ENCODE data around the gene CENPL. TPM values are rescaled to one million over a fixed set of nuclear protein-coding genes. Genes with fewer than 3 reads are reported as not detected.
A peak's percentile ranks its signal among the peaks of the same experiment; 100 is the strongest.

Gene CENPL
- total RNA-seq (2013; cell fraction: nucleolus; rRNA removed) = 18.7 and 21.6 TPM in 2 replicates
- total RNA-seq (2014; rRNA removed) (27.6 and 31.0 TPM in 2 replicates), total RNA-seq (2014; rRNA removed; fragmentation: Illumina TruSeq; extraction: Trizol) (25.8 and 32.1 TPM in 2 replicates), total RNA-seq (2021) (16.5 and 19.3 TPM in 2 replicates), polyA plus RNA-seq (2011; rRNA removed) (21.2 and 28.6 TPM in 2 replicates), polyA plus RNA-seq (2014; fragmentation: Illumina TruSeq; extraction: Trizol) (20.8 and 20.9 TPM in 2 replicates), polyA plus RNA-seq (2014; fragmentation: Nextera tagmentation; extraction: Ambion mirVana) (10 to 100 TPM; 14.9 to 26.7 TPM), polyA plus RNA-seq (2014; rRNA removed) (19.6 and 22.4 TPM in 2 replicates), polyA plus RNA-seq (2016; fragmentation: Nextera tagmentation; extraction: Ambion mirVana) (10 to 100 TPM; 26.5 to 26.7 TPM), polyA minus RNA-seq (2011; rRNA and poly(A)+ RNA removed) (20.1 and 21.5 TPM in 2 replicates), Bru-seq, nascent RNA (percentile 77 among the genes with signal in this experiment), BruChase-seq, experiment 1, labeled RNA remaining after a 6-hour chase (percentile 66 among the genes with signal in this experiment), BruChase-seq, experiment 2, labeled RNA remaining after a 2-hour chase (percentile 75 among the genes with signal in this experiment)
- 9.2 TPM for polyA plus RNA-seq (2011; ENCODE audit: low read depth)
- polyA plus RNA-seq (2011; cell fraction: cytosol; rRNA removed) = 10.7 and 11.3 TPM in 2 replicates
- 4.6 and 5.4 TPM in 2 replicates for polyA plus RNA-seq (2011; cell fraction: nucleus; rRNA removed)
- 9.1 and 9.9 TPM in 2 replicates for polyA plus RNA-seq (2012)
- polyA minus RNA-seq (2011; cell fraction: cytosol; rRNA and poly(A)+ RNA removed) = 9.2 and 9.8 TPM in 2 replicates
- 10.4 and 17.9 TPM in 2 replicates for polyA minus RNA-seq (2011; cell fraction: nucleus; rRNA and poly(A)+ RNA removed)
- long read RNA-seq, experiment 1, partial matches to known transcripts = 1 of 11 reads
- long read RNA-seq, experiment 1, other reads (novel, unspliced or antisense) = 6 of 11 reads
- long read RNA-seq, experiment 2, transcript CENPL-201 (5 exons, 1,847 nt) = minor isoform, 5 of 44 reads
- long read RNA-seq, experiment 2, transcript CENPL-208 (2 exons, 2,473 nt) = major isoform, 6 of 44 reads
- long read RNA-seq, experiment 2, transcript CENPL-203 (6 exons, 1,771 nt) = minor isoform, 5 of 44 reads
- long read RNA-seq, experiment 2, partial matches to known transcripts = 10 of 44 reads
- long read RNA-seq, experiment 2, other reads (novel, unspliced or antisense) = 16 of 44 reads

GRCh38 chr1:173824315-173825081 lies at the start of gene CENPL, which contains the start of gene DARS2:
CENPL (minus strand) TSS chr1:173824883; CDS start chr1:173811299, 13,584 bp downstream.
DARS2 (plus strand) TSS chr1:173824673; CDS start chr1:173825230, 557 bp downstream.
- peak within 1 kb of the TSS; percentile 93 for H3K9ac ChIP-seq (ENCODE audit: control insufficient read depth, insufficient read depth, low read length)
- ATAC-seq = peak; percentile 87
- CTCF ChIA-PET = interaction anchor here (0.6 to 3.3 kb wide), 16 partner anchors 14 to 1093 kb away, joined by 3 to 25 read pairs (median 4); partner anchors contain the start of gene PRDX6
- under 1% methylated on average over 55 of the region's 55 CpGs for WGBS (ENCODE audit: insufficient coverage, insufficient replicate concordance, low lambda C conversion rate, missing lambda C conversion rate)
- H3K9me3 ChIP-seq (replicated peaks; ENCODE audit: control insufficient read depth, insufficient read depth, low read length) = no peaks in the 10 kb centered on the region
- SMC1A ChIA-PET (ENCODE audit: uncharacterized antibody, unreplicated experiment) = interaction anchor here (0.7 to 2.1 kb wide), 14 partner anchors 27 to 1079 kb away, joined by 3 to 11 read pairs (median 3); partner anchors contain the start of genes GAS5, KLHL20 and ZBTB37
- peaks cover 50% of the 10 kb centered on the region for H3K79me2 ChIP-seq (ENCODE audit: control insufficient read depth, insufficient read depth, low read length)
- H3K4me2 ChIP-seq (ENCODE audit: control insufficient read depth, insufficient read depth) = peak within 1 kb of the TSS; percentile 48
- TSS peak; percentile 95 for BruUV-seq (replicated peaks)
- peak within 1 kb of the TSS; percentile 92 for H3K4me3 ChIP-seq
- FAIRE-seq = peak; percentile 98
- in situ Hi-C loops (cut with MboI) = loop anchor here (5.0 to 10.0 kb wide), 2 partner anchors 392 to 1080 kb away; no protein-coding TSS in a partner anchor
- H3K27me3 ChIP-seq (replicated peaks in 1 of 2; ENCODE audit: control insufficient read depth in 2 of 2, insufficient read depth in 2 of 2, low read length in 1 of 2) = no peaks in the 10 kb centered on the region
- H3K4me1 ChIP-seq (ENCODE audit: control insufficient read depth, insufficient read depth, low read length) = no peaks in the 10 kb centered on the region; the same call in 1 of the 2 replicates
- DNase-seq (ENCODE audit: low read depth, low spot score) = peak; percentile 94
- H3K36me3 ChIP-seq (ENCODE audit: control insufficient read depth in 2 of 2, insufficient read depth in 2 of 2, low read length in 1 of 2) = no peaks in the 10 kb centered on the region; a peak in 2 of 4 replicates
- H2AFZ ChIP-seq (ENCODE audit: control insufficient read depth, low read depth, low read length) = peak within 1 kb of the TSS; percentile 87
- H3K27ac ChIP-seq (ENCODE audit: control insufficient read depth, insufficient read depth) = peak within 1 kb of the TSS; percentile 91
- no peaks in the 10 kb centered on the region for H4K20me1 ChIP-seq (ENCODE audit: control insufficient read depth, insufficient read depth)
- RAD21 ChIA-PET (ENCODE audit: unreplicated experiment) = interaction anchor here (0.6 to 4.9 kb wide), 16 partner anchors 9 to 1080 kb away, joined by 3 to 31 read pairs (median 3); partner anchors contain the start of genes GAS5, KLHL20 and ZBTB37
- POLR2A ChIA-PET = interaction anchor here (0.7 to 2.9 kb wide), 6 partner anchors 40 to 348 kb away, joined by 3 to 17 read pairs (median 4); partner anchors contain the start of genes GAS5, KLHL20, PRDX6 and ZBTB37
- intact Hi-C loops (cut with micrococcal nuclease; ENCODE audit: unreplicated experiment) = loop anchor here (1.0 to 10.0 kb wide), 8 partner anchors 44 to 1170 kb away; partner anchors contain the start of genes CACYBP, KLHL20, PRDX6 and TNFSF4
- TF ChIP-seq IRF3 (IDR thresholded peaks at IDR 0.05) (no peak), ZNF207 (IDR thresholded peaks at IDR 0.05; ENCODE audit: borderline replicate concordance) (no peak; the same call in 1 of the 2 replicates), SP1 (IDR thresholded peaks at IDR 0.05; ENCODE audit: low read depth, low read length) (no peak), YY1 (IDR thresholded peaks at IDR 0.05; ENCODE audit: low read depth, low read length) (peak; percentile 100), RELA (IDR thresholded peaks at IDR 0.05; ENCODE audit: borderline replicate concordance, partially characterized antibody) (no peak), FOS (IDR thresholded peaks at IDR 0.05; ENCODE audit: borderline replicate concordance, extremely low read depth, insufficient read length) (no peak), ATF3 (IDR thresholded peaks at IDR 0.05; ENCODE audit: borderline replicate concordance, extremely low read depth, low read depth, low read length) (peak; percentile 65; the same call in 1 of the 2 replicates), EED (IDR thresholded peaks at IDR 0.05; ENCODE audit: low read depth) (no peak; the same call in 1 of the 2 replicates), SMAD1 (IDR thresholded peaks at IDR 0.05; ENCODE audit: low read depth, partially characterized antibody) (no peak), CBX5 (IDR thresholded peaks at IDR 0.05; ENCODE audit: low read depth) (peak; percentile 25; the same call in 1 of the 2 replicates), GABPA (IDR thresholded peaks at IDR 0.05; ENCODE audit: low read depth) (peak; percentile 89), EZH2 (IDR thresholded peaks at IDR 0.05; ENCODE audit: borderline replicate concordance, control insufficient read depth, low read depth, low read length) (no peak), MXI1 (IDR thresholded peaks at IDR 0.05; ENCODE audit: low read depth, low read length) (peak; percentile 53), BHLHE40 (IDR thresholded peaks at IDR 0.05; ENCODE audit: borderline replicate concordance in 1 of 2, low read depth in 2 of 2, low read length in 1 of 2) (peak in 1 of 2 experiments; percentile 41; a peak in 1 of 4 replicates)

All from GM12878 (cell line).